ENCODE results near the gene LRRK2. TPM values are rescaled to one million over a fixed set of nuclear protein-coding genes. Genes with fewer than 3 reads are reported as not detected.
A peak's percentile ranks its signal among the peaks of the same experiment; 100 is the strongest.

The LRRK2 gene
- total and polyA plus RNA-seq, 8 donors = 3.8 to 515 (median 6.5) TPM

GRCh38 chr12:40227447-40227846 lies 2.6 kb downstream of the LRRK2 start:
- DNase-seq = no peak
- H3K4me3 ChIP-seq = peak overlapping the region in 1 of 2 donors; percentile 48
- H3K36me3 ChIP-seq = no peaks in the 10 kb centered on the region
- H3K27ac ChIP-seq = peak overlapping the region; percentile 95 to 98
- no peaks in the 10 kb centered on the region for H3K9me3 ChIP-seq
- intact Hi-C loops (cut with DNase I) = no loop called here
- no peak for ATAC-seq
- no peaks in the 10 kb centered on the region for H3K27me3 ChIP-seq
- peaks cover 0 to 49% of the 10 kb centered on the region in 2 donors for H3K4me1 ChIP-seq
- no peak for TF ChIP-seq CTCF (IDR thresholded peaks at IDR 0.05)

- ATAC-seq (no peak), DNase-seq (no peak)
- Histone ChIP-seq H3K27me3 (no peaks in the 10 kb centered on the region), H3K4me3 (peak overlapping the region in 1 of 2 donors; percentile 21), H3K27ac (peak overlapping the region; percentile 53 to 98), H3K4me1 (peaks cover 0 to 41% of the 10 kb centered on the region in 2 donors), H3K9me3 (no peaks in the 10 kb centered on the region), H3K36me3 (peaks cover 0 to 12% of the 10 kb centered on the region in 2 donors)
- intact Hi-C loops (cut with DNase I) = no loop called here
- no peak for TF ChIP-seq CTCF (IDR thresholded peaks at IDR 0.05)
Measured at GRCh38 chr12:40228727-40229126, 3.9 kb downstream of the LRRK2 start.

GRCh38 chr12:40229690-40230651 lies 5.2 kb downstream of the LRRK2 start:
- ATAC-seq = peak; percentile 1
- peak overlapping the region; percentile 53 to 98 for H3K27ac ChIP-seq
- no peak for DNase-seq
- peaks cover 0 to 41% of the 10 kb centered on the region in 2 donors for H3K4me1 ChIP-seq
- peak overlapping the region; percentile 5 to 21 for H3K4me3 ChIP-seq
- no peaks in the 10 kb centered on the region for H3K9me3 ChIP-seq
- no peaks in the 10 kb centered on the region for H3K27me3 ChIP-seq
- intact Hi-C loops (cut with DNase I) = no loop called here
- peaks cover 0 to 18% of the 10 kb centered on the region in 2 donors for H3K36me3 ChIP-seq
- TF ChIP-seq CTCF (IDR thresholded peaks at IDR 0.05) = no peak

- H3K27me3 ChIP-seq = no peaks in the 10 kb centered on the region
Measured at GRCh38 chr12:40232602-40233001, 7.8 kb downstream of the LRRK2 start.

More at GRCh38 chr12:40232602-40233001, 7.8 kb downstream of the LRRK2 start:
- Histone ChIP-seq H3K4me1 (peaks cover 0 to 26% of the 10 kb centered on the region in 2 donors), H3K27ac (no peak overlapping the region), H3K9me3 (no peaks in the 10 kb centered on the region), H3K4me3 (no peak overlapping the region), H3K36me3 (peaks cover 0 to 40% of the 10 kb centered on the region in 2 donors)
- TF ChIP-seq CTCF (IDR thresholded peaks at IDR 0.05) = no peak
- DNase-seq = no peak
- ATAC-seq = no peak
- intact Hi-C loops (cut with DNase I) = no loop called here

Data from left lung (tissue), 10 donors.